ENCODE results near the gene SEC61A2.

GRCh38 chr10:12081470-12081869 lies 48.0 kb upstream of the SEC61A2 start:
- TF ChIP-seq CTCF (conservative IDR thresholded peaks at IDR 0.05; ENCODE audit: low read depth, low read length) (no peak), FOS (IDR thresholded peaks at IDR 0.05; ENCODE audit: low read depth, low read length) (no peak), POLR2A (IDR thresholded peaks at IDR 0.05; ENCODE audit: low read depth, low read length) (no peak), CEBPB (IDR thresholded peaks at IDR 0.05; ENCODE audit: low read depth, low read length) (no peak)
